22Rv1 (cell line): ENCODE measurements around the gene CNPY1.

Experiments
- H3K27ac ChIP-seq: fragments of 450-650 bp; 2 replicates; pipeline ENCODE4 v1.5.1; 2017
- CTCF ChIP-seq: fragments of 450-650 bp; IDR thresholded peaks from 2 replicates; pipeline ENCODE4 v1.5.1; 2017; ENCODE audit warnings: mild to moderate bottlenecking
- ZFX ChIP-seq: fragments of 450-650 bp; IDR thresholded peaks from 2 replicates; pipeline ENCODE4 v1.6.1; 2017; ENCODE audit warnings: antibody characterized with exemption, borderline replicate concordance

Gene CNPY1

GRCh38 chr7:155584763-155585531 is 38.6 kb upstream of the CNPY1 start:
- no peak overlapping the region for H3K27ac ChIP-seq

DNA sequence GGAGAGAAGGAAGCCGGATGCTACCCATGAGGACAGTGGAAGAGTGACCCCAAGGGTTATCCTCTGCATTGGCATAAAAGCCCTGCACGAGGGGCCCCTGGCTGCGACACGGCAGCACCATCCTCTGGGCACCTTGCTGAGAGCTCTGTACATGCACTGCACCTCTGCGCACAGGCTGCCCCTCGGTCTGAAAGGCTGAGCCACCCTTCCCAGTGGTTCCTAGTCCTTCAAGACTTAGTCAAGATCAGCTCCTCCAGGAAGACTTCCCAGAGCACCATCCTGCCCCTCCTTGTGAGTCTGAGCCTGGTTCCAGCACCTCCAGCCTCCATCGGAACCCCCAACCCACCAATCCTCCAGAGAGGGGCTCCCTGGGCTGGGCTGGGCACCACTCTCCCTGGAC is 37.9 kb upstream of the CNPY1 start:
- no peak overlapping the region for H3K27ac ChIP-seq
- TF ChIP-seq CTCF (no peak), ZFX (no peak)

More at GRCh38 chr7:155584763-155585531, 38.6 kb upstream of the CNPY1 start:
- TF ChIP-seq CTCF: no peak
- no peak for TF ChIP-seq ZFX

DNA sequence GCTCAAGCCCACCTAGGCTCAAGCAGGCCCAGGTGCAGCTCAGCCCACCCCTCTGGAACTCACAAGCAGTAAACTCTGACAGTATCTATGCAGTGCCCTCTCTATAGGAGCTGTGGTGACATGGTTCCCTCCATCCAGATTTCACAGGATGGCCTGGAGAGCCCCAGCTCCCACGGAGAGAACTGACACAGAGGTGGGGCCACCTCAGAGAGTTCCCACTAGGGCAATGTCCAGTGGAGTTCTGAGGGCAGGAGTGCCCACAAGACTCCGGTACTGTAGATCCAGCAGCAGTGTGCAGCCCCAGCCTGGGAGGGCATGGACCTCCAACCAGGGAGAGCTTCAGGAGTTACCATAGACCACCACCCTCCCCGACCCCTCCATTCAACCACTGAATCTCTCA is 37.3 kb upstream of the CNPY1 start:
- TF ChIP-seq ZFX (no peak), CTCF (no peak)

GRCh38 chr7:155581954-155582353 is 35.6 kb upstream of the CNPY1 start:
- H3K27ac ChIP-seq: no peak overlapping the region
- TF ChIP-seq CTCF: no peak
- TF ChIP-seq ZFX: no peak

More for the DNA sequence above, 37.3 kb upstream of the CNPY1 start:
- no peak overlapping the region for H3K27ac ChIP-seq

DNA sequence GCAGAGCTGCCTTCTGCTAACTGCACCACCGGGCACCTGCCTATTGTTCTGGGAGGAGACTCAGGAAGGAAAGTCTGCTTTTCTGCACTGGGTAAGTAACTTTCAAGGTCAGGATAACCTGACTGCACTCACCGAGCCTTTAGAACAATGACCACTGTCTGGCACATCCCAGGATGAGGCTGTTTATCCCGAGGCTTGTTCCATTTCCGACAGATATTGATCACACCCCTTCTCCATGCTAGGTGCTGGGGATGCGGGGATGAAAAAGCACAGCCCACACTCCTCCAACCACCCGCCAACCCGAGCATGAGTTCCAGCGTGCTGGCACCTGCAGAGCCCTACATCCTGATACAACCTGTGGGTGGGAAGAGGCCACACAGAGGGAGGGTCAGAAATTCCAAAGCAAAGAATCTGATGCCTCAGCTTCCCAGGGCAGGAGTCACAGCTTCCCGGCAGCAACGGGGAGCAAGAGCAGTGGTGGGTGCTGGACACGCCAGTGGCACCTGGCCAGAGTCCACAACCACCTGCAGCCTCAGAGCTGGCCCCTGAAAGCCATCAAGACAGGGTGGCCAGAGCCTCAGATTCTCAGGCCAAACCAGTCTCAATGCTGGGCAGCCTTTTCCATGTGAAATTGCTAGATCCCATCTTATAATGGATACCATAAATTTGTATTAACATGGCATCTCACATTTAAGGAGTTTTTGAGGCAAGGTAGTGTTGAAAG is 34.9 kb upstream of the CNPY1 start:
- no peak for TF ChIP-seq ZFX
- no peak for TF ChIP-seq CTCF
- H3K27ac ChIP-seq: no peak overlapping the region

DNA sequence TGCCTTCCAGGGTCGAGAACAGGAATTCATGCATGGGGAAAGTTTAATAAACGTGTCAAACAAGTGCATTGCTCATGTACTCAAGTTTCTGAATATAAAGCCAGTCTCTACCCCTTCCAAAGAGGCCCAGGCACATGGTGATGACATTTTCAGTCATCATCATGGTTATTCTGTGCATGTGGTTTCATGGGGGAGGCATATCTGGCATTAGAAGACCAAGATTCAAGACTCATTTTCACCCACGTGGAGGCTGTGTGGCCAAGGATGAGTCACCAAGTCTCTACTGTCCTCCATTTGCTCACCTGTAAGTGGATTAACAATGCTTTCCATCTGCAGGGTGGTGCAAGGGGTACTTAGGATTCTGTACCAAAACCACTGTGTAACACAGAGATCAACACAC is 34.0 kb upstream of the CNPY1 start:
- TF ChIP-seq ZFX: no peak
- TF ChIP-seq CTCF: no peak

DNA sequence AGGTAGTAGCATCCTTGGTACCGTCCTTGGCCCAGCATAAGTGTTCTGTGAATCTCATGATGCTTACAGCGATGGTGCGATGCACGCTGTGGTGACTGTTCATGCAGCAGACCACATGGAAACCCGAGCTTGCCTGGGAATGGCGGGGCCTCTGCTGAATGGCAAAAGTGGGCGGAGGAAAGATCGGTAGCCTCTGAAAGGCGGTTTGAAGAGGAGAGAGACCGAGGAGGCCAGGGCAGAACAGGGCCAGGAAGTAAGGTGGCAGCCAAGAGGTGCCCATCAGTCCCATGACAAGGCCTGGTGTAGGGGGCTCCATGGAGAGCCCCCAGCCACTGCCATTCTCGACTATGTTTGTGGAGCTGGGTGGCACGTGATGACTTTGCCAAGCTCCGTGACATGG is 33.2 kb upstream of the CNPY1 start:
- TF ChIP-seq CTCF (no peak), ZFX (no peak)
- no peak overlapping the region for H3K27ac ChIP-seq

More for the DNA sequence above, 34.0 kb upstream of the CNPY1 start:
- H3K27ac ChIP-seq: no peak overlapping the region
